Effector memory CD4-positive, alpha-beta T cell (primary cell): ENCODE data around the gene NGF.
"Not testable (repeated sequence)": the region's sequence is repeated elsewhere in the genome, so short reads cannot be mapped to it uniquely, and the experiment has no call there.

Source experiments
- DNase-seq, 3 donors: peaks; one replicate each; pipeline ENCODE4 v3.0.0-alpha.2; 2020
- H3K27ac ChIP-seq: 2 replicates; pipeline ENCODE4 v1.7.0; 2013; ENCODE audit warnings: mild to moderate bottlenecking, low read length, moderate library complexity; ENCODE audit not compliant: insufficient read depth, poor library complexity, severe bottlenecking
- H3K27me3 ChIP-seq: replicated peaks from 2 replicates; pipeline ENCODE4 v1.7.0; 2013; ENCODE audit warnings: mild to moderate bottlenecking, low read length; ENCODE audit not compliant: insufficient read depth, control insufficient read depth, poor library complexity, severe bottlenecking
- H3K36me3 ChIP-seq: 2 replicates; pipeline ENCODE4 v1.7.0; 2013; ENCODE audit warnings: mild to moderate bottlenecking, low read length, moderate library complexity; ENCODE audit not compliant: control insufficient read depth, insufficient read depth
- H3K4me1 ChIP-seq: 2 replicates; pipeline ENCODE4 v1.7.0; 2013; ENCODE audit warnings: low read length, mild to moderate bottlenecking; ENCODE audit not compliant: control insufficient read depth, insufficient read depth, poor library complexity, severe bottlenecking
- H3K4me3 ChIP-seq: 2 replicates; pipeline ENCODE4 v1.7.0; 2013; ENCODE audit warnings: low read length, low read depth, mild to moderate bottlenecking; ENCODE audit not compliant: insufficient read depth, poor library complexity, severe bottlenecking
- H3K9me3 ChIP-seq: 2 replicates; pipeline ENCODE4 v1.7.0; 2013; ENCODE audit warnings: mild to moderate bottlenecking, low read length, moderate library complexity; ENCODE audit not compliant: control insufficient read depth

The NGF gene

DNA sequence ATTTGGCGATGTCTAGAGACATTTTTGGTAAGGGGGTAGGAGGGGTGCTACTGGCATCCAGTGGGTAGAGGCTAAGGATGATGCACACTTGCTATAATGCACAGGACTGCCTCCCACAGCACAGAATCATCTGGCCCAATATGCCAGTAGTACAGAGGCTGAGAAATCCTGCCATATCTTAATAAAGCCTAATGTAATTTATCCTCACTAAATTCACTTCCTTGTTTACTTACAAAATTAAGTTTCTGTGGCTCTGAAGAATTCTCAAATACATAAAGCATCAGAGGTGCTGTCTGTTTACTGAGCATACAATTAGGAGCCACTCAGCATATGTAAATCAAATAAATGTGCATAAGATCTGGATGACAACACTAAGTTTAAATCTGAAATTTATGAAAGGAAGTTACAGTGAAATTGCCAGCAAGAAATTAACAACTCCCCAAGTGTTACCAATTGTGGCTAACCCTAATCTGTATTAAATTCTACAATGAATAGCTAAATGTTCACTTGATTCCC, 26.5 kb downstream of the NGF start:
- H3K4me1 ChIP-seq, result no peaks in the 10 kb centered on the region
- H3K27ac ChIP-seq, result no peak overlapping the region
- H3K36me3 ChIP-seq, result no peaks in the 10 kb centered on the region
- no peaks in the 10 kb centered on the region for H3K27me3 ChIP-seq
- no peak overlapping the region for H3K4me3 ChIP-seq
- no peaks in the 10 kb centered on the region for H3K9me3 ChIP-seq
- DNase-seq, result no peak

GRCh38 chr1:115310581-115311473, 27.2 kb downstream of the NGF start:
- Histone ChIP-seq H3K36me3 (no peaks in the 10 kb centered on the region), H3K9me3 (no peaks in the 10 kb centered on the region), H3K4me3 (no peak overlapping the region), H3K27ac (no peak overlapping the region), H3K4me1 (no peaks in the 10 kb centered on the region), H3K27me3 (no peaks in the 10 kb centered on the region)
- no peak for DNase-seq

GRCh38 chr1:115309504-115309903, 28.5 kb downstream of the NGF start:
- not testable (repeated sequence) for H3K36me3 ChIP-seq, H3K27me3 ChIP-seq, H3K9me3 ChIP-seq, H3K4me3 ChIP-seq, H3K27ac ChIP-seq, H3K4me1 ChIP-seq, DNase-seq

DNA sequence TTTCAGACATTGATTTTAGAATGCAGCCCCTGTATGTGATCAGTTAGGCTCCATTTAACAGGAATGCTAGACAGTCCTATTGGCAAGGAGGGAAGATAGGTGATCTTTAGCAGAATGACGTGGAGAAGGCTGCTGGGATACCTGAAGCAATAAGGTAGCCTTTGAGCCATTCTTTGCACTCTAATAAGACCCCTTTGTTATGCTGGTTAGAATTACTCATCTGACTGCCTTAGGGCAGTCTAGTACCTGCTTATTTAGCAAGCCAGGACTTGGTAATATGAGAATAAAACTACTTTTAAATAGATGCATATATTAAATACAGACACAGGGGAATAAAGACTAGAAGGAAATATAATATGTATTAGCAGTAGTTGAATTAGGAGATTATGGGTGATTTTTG, 29.1 kb downstream of the NGF start:
- Histone ChIP-seq H3K4me3 (no peak overlapping the region), H3K4me1 (no peaks in the 10 kb centered on the region), H3K9me3 (no peaks in the 10 kb centered on the region), H3K36me3 (no peaks in the 10 kb centered on the region), H3K27me3 (no peaks in the 10 kb centered on the region), H3K27ac (no peak overlapping the region)
- DNase-seq, result no peak

- Histone ChIP-seq H3K36me3 (no peaks in the 10 kb centered on the region), H3K27me3 (peaks cover 2% of the 10 kb centered on the region), H3K4me3 (no peak overlapping the region), H3K4me1 (no peaks in the 10 kb centered on the region), H3K27ac (no peak overlapping the region), H3K9me3 (no peaks in the 10 kb centered on the region)
- no peak for DNase-seq
Measured at GRCh38 chr1:115307661-115308060, 30.4 kb downstream of the NGF start.

DNA sequence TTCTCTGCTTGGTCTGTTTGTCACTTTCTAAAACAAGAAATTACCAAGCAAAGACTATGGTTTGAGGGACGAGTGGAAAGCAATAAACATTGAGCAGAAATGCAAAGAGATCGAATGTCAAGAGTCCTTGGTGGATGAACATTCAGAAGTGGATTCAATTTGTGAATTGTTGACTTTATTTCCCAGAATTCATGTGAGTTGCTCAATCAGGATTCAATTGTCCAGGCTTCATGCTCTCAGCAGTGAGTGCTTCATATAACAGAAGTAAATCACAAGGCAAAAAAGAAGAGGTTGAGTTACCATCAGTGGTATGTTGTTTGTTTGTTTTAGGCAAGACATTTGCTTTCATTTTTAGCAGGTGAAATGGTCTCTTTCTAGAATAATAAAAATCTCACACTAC, 31.9 kb downstream of the NGF start:
- Histone ChIP-seq H3K9me3 (no peaks in the 10 kb centered on the region), H3K36me3 (no peaks in the 10 kb centered on the region), H3K4me1 (no peaks in the 10 kb centered on the region), H3K27ac (no peak overlapping the region), H3K27me3 (peaks cover 2% of the 10 kb centered on the region), H3K4me3 (no peak overlapping the region)
- DNase-seq, result no peak

GRCh38 chr1:115303364-115303763, 34.7 kb downstream of the NGF start:
- no peaks in the 10 kb centered on the region for H3K4me1 ChIP-seq
- no peak overlapping the region for H3K27ac ChIP-seq
- DNase-seq, result no peak
- H3K27me3 ChIP-seq, result peaks cover 2% of the 10 kb centered on the region
- H3K9me3 ChIP-seq, result no peaks in the 10 kb centered on the region
- H3K36me3 ChIP-seq, result no peaks in the 10 kb centered on the region
- no peak overlapping the region for H3K4me3 ChIP-seq

- Histone ChIP-seq H3K27ac (no peak overlapping the region), H3K4me1 (no peaks in the 10 kb centered on the region), H3K27me3 (peaks cover 2% of the 10 kb centered on the region), H3K4me3 (no peak overlapping the region), H3K36me3 (no peaks in the 10 kb centered on the region), H3K9me3 (no peaks in the 10 kb centered on the region)
- no peak for DNase-seq
Measured at GRCh38 chr1:115302390-115302961, 35.6 kb downstream of the NGF start.

DNA sequence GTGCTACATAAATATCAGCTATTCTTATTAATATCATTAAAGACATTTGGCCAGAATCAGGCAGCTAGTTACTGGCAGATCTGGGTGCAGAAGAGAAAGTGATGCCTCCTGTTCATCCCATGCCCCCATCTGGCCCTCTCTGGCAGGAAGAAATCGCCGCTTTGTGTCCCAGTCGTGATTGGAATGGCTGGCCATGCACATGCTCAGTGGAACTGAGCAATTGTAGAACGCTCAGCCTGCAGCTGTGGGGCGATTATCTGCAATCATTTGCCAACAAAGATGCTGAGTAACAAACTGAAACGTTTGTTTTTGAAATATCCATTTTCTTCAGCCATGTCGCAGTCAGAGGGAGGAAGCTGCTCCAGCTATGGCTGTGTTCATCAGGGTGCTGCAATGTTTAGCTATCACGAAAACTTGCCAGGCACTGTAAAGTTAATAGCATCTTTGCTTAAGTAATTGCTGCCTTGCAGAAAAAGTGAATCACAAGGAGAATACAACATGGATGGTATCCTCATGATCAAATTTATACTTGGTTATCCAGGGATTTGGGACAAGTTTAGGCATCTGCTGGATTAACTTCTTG, 36.5 kb downstream of the NGF start:
- no peak overlapping the region for H3K27ac ChIP-seq
- H3K4me1 ChIP-seq, result no peaks in the 10 kb centered on the region
- H3K36me3 ChIP-seq, result no peaks in the 10 kb centered on the region
- no peak for DNase-seq
- no peak overlapping the region for H3K4me3 ChIP-seq
- H3K9me3 ChIP-seq, result no peaks in the 10 kb centered on the region
- H3K27me3 ChIP-seq, result peaks cover 2% of the 10 kb centered on the region
